Measurements from ENCODE around the gene NAGPA.

The NAGPA gene

GRCh38 chr16:5026664-5027063 is 7.1 kb downstream of the NAGPA start:
- no peak for DNase-seq

GRCh38 chr16:5025171-5025632 is 8.5 kb downstream of the NAGPA start:
- no peak for DNase-seq

DNA sequence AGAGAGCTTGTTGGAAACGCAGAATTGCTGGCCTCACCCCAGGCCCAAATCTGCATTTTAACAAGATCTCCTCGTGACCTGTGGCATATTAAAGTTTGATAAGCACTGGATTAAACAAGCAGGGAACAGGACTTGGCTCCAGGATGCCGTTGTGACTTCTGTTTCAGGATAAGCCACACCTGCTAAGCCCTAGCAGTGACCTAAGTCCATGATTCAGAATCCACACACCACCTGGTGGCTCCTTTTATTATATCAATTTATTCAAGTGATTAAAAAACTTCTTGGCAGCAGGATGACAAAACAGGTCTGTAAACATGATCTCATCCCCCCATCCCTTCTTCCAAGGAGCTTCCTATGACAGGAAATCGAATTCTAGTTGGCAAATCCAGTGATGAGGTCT is 9.1 kb downstream of the NAGPA start:
- DNase-seq, result no peak

GRCh38 chr16:5022521-5022920 is 11.2 kb downstream of the NAGPA start:
- DNase-seq, result no peak

DNA sequence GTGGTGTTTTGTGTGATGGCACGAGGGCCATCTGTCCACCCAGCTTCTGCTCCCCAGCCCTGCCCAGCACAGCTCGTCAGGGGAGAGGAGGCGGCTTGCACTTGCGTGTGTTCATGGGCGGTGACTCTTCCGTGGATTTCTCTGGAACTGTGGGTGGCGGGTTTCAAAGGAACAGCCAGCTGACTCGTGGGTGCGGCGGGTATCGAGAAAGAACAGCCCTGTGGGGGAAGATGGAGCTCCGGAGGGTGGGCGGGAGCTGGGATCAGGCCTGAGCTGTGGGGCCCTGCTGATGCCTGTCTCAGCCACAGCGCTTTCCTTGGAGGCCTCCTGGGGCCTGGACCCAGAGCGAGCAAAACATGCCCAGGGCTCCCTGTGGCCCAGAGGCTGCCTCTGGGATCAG is 13.2 kb downstream of the NAGPA start:
- DNase-seq, result no peak

GRCh38 chr16:5019775-5020174 is 14.0 kb downstream of the NAGPA start:
- no peak for DNase-seq

- no peak for DNase-seq
These were observed 14.9 kb downstream of the NAGPA start for GRCh38 chr16:5018793-5019192.

DNA sequence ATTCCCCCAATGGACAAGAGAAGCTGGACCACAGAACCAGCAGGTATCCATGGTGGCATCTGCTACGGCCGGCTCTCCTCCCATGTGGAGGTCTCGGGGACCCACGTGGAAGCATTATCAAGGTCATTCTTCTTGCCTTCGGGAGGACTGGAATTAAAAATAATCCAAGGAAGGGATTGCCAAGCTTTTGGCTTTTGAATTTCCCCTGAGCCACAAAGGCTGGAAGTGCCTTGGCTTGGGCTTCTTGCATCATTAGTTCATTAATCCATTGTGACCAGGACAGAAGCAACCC is 16.1 kb downstream of the NAGPA start:
- DNase-seq, result no peak

DNA sequence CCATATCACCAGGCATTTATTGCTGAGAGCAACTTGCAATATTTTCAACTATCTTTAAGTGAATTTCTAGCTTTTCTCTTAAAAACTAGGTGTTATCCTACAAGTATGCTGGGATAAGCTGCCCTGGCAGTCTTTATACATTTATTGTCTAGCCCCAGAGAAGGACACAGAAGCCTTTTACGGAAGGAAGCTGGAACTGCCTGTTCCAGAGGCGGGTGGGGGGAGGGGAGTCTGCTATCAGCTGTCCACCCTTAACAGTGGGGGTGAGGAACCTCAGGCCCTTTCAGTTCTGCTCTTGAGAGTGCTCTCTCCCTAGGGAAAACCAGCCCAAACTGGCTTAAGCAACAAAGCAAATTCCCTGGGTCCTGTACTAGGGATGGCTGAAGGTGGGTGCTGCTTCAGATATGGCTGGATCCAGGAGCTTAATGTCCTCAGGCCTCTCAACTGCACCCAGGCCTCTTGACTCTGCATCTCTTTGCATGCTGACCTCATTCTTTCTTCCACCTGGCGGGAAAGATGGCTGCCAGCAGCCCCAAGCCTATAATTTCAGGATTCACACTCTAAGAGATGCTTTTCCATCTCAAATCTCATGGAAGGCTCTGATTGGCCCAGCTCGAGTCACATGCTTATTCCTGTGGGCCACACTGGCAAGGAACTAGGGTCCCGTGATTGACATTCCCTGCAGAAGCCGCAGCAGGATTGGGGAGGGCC is 16.6 kb downstream of the NAGPA start:
- no peak for DNase-seq

DNA sequence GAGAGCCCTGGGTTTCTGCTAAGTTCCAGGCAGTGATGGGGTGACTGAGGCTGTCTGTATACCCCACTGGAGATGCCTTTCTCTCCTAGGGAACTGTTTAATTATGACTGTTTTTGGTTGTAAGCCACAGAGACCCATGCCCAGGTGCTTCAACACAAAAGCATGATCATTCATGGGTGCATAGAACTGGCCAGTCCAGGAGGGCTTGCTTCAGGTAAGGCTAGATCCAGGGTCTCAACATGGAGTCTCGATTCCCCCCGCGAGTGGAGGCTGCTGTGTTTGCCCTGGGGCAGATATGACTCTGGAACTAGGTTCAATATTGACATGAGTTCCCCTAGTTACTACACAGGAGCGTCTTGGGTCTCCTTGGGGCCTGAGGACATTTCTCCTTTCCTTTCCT is 17.8 kb downstream of the NAGPA start:
- DNase-seq, result no peak

GRCh38 chr16:5015351-5015750 is 18.4 kb downstream of the NAGPA start:
- DNase-seq, result no peak

GRCh38 chr16:5012887-5013286 is 20.8 kb downstream of the NAGPA start:
- DNase-seq, result no peak

DNA sequence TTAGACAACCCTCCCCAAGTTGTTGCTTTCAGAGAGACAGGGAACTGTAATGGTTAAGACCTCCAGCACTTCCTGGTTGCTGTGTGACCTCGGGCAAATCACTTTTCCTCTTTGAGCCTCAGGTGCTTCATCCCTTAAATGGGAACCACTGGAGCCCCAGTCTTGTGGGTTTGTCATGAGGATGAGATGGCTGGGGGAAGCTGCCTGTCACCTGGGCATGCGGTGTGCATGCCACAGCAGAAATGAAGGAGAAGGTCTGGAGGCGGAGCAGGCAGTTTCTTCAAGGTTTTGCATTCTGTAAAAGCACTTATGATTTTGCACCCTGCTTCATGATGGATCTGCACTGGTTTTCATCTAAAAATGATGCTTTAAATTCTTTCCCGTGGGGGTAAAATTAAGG is 22.1 kb downstream of the NAGPA start:
- DNase-seq, result no peak

DNA sequence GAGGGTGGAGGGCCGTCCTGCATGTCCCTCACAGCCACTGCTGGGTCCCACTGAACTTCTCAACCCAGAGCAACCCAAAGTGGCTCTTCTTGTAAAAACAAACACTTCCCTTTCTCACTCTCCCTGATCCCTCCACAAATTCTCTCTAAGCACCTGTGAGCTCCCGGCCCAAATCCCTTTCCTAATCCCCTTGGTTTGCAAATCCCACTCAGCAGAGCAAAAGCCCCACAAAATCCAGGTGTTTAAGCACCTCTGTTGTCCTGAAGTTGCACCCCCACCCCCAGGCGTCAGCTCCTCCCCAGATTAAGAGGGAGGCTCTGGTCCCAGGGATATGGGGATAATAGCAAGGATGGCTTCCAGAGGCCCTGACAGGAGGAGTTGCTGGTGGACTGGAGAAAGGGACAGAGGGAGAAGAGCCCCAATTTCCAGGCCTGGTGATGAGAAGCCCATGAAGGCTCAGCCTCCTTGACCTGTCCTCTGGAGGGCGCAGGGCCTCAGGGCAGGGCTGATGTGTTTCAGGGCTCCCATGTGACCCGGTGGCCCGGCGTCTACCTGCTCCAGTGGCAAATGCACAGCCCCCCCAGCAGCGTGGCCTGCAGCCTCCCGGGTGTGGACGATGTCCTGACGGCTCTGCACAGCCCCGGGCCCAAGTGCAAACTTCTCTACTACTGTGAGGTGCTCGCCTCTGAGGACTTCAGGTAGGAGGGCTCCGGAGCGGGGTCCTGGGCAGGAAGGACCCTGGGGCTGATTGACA is 23.0 kb downstream of the NAGPA start:
- DNase-seq, result no peak

DNA sequence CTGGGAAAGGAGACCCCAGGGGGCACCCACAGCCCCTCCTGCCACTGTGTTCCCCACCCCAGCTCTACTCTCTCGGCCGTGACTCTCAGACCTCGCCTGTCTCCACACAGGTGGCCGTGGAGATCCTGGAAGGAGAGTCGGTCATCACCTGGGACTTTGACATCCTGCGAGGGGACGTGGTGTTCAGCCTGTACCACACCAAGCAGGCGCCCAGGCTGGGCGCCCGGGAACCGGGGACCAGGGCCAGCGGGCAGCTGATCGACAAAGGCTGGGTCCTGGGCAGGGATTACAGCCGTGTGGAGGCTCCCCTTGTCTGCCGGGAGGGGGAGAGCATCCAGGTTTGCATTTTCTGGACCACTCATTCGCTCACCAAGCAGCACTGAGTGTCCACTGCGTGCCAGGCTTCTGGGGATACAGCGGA is 25.4 kb downstream of the NAGPA start:
- DNase-seq, result no peak

DNA sequence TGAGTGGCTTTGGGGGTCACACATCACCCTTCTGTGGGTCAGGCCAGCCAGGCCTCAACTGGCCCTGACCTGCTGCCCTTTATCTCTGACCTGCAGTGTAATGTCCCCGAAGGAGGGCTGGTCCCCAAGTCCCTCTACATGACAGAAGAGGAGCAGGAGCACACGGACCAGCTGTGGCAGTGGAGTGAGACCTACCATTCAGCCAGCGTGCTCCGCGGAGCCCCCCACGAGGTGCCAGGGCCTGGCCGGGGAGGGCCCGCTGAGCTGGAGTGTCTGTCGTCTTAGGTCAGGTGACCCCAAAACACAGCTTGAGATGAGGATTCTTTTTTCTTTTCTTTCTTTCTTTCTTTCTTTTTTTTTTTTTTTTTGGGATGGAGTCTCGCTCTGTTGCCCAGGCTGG is 26.5 kb downstream of the NAGPA start:
- DNase-seq, result no peak

DNA sequence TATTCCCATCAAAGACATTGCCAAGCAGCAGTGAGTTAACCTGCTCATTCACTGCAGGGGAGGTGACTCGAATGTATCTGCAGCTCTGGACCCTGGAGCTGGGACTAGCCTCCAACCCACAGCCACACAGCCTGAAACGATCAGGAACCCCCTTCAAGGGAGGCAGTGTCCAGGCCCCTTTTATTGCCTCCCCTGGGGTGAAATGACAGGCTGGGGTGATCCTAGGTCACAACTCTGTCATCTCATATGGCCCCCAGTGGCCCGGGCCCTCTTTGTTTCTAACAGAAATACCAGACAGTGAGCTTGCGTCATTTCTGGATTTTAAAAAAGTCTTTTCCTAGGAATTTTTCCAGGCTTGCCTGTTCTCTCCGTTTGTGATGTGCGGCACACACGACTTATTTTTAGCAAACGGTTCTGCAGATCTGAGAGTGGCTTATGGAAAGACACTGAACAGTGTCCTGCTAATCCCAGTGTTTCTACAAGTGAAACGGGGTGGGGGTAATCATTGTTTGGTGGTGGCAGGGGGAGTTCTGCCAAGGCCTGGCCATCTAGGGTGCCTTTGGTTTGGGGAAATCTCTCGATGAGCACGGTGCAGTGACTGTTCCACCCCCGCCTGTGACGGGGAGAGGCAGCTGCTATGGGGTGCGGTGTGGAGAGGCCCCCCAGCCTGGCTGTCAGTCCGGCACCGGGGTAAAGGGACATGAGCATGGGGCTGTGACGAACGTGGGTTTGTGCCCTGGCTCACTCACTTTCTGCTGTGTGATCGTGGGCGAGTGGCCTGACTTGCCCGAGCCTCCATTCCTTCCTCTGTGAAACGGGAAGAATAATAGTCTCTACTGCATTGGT is 27.2 kb downstream of the NAGPA start:
- DNase-seq, result no peak

DNA sequence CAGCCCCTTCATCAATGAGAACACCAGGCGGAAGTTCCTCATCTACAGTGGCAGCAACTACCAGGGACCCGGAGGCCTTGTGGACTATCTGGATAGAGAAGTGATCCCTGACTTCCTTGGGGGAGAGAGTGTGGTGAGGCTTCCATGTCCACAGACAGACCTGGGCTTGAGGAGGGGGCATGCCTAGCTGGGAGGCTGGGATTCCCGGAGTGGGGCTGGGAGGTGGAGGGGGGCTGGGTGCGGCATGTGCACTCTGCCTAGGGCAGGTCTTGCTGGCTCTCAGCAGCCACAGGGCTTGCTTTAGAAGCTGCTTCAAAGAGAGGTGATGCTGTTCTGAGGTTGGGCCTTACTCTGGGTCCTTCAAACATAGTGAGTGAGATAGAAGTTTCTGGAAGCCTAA is 27.8 kb downstream of the NAGPA start:
- no peak for DNase-seq

DNA sequence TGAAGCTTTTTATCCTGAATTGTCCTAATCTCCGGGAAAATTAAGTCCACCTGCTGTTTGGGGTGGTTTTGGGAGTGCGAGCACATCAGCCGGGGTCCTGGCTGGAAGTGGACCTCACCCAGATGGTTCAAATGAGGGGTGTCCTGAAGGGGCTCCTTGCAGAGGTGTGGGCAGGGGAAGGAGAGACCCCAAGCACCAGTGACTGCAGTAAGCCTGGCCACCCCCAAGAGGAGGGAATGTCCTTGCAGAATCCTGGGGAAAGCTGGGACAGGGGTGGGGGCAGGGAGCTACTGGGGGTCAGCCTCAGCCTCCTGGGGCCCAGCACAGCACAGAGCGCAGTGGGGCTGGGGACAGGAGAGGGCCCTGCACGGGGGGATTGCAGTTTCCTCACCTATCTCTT is 29.4 kb downstream of the NAGPA start:
- DNase-seq, result no peak

DNA sequence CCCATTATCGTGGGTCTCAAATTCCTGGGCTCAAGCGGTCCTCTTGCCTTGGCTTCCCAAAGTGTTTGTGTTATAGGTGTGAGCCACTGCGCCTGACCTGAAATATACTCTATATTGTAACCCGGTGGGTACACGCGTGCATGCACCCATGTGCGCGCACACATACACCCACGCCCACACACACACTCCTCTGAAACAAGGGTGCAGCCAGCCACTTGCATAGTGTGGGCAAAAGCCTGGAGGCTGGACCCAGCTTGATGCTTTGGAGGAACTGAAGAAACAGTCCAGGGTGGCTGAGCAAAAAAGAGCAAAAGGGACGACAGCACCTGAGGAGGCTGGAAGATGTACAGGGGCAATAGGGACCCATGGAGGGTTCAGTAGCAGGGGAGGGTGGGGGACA is 29.9 kb downstream of the NAGPA start:
- no peak for DNase-seq

GRCh38 chr16:5003211-5003610 is 30.5 kb downstream of the NAGPA start:
- no peak for DNase-seq

GRCh38 chr16:5002699-5003143 is 31.0 kb downstream of the NAGPA start:
- no peak for DNase-seq

DNA sequence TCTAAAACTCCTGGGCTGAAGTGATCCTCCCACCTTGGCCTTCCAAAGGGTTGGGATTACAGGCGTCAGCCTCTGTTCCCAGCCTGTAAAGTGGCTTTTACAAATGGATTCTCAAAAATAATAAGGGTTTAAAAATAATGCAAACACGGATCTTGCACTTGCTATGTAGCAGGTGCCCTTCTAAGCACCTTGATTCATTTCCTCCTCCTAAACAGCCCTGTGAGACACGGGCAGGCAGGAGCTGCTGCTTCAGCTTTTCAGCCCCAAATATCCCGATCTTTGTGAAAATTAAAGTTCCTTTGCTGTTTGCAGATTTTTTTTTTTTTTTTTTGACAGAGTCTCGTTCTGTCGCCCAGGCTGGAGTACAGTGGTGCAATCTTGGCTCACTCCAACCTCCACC is 31.7 kb downstream of the NAGPA start:
- no peak for DNase-seq

GRCh38 chr16:5001571-5001970 is 32.2 kb downstream of the NAGPA start:
- no peak for DNase-seq
